DND-41 (cell line): ENCODE data around the gene CLTCL1.

Source experiments
- ATAC-seq: fragments of 200-7000 bp; cut with Tn5 transposase; 3 replicates; pipeline ENCODE4 v1.9.1; 2021; ENCODE audit warnings: low read depth; ENCODE audit not compliant: insufficient read depth
- DNase-seq: peaks from one replicate; pipeline ENCODE4 v3.0.0-alpha.2; 2020
- H2AFZ ChIP-seq: 2 replicates; pipeline ENCODE4 v1.6.0; 2012; ENCODE audit warnings: low read depth, low read length
- H3K27ac ChIP-seq: 2 replicates; pipeline ENCODE4 v1.5.1; 2012; ENCODE audit warnings: low read length, inconsistent platforms
- H3K27me3 ChIP-seq: fragments of 200-600 bp; sonication (generic); 2 replicates; pipeline ENCODE4 v1.6.0; 2012; ENCODE audit warnings: low read length, mild to moderate bottlenecking, inconsistent platforms; ENCODE audit not compliant: insufficient read depth, poor library complexity
- H3K36me3 ChIP-seq: 2 replicates; pipeline ENCODE4 v1.5.1; 2012; ENCODE audit warnings: low read length, inconsistent platforms; ENCODE audit not compliant: insufficient read depth
- H3K4me1 ChIP-seq: 2 replicates; pipeline ENCODE4 v1.5.1; 2012; ENCODE audit warnings: mild to moderate bottlenecking, low read length; ENCODE audit not compliant: insufficient read depth
- H3K4me2 ChIP-seq: 2 replicates; pipeline ENCODE4 v1.6.0; 2012; ENCODE audit warnings: mild to moderate bottlenecking, moderate library complexity, low read length, inconsistent platforms; ENCODE audit not compliant: insufficient read depth
- H3K4me3 ChIP-seq, 2 experiments: fragments of 200-600 bp in 1 of 2; shearing (Covaris generic) in 1 of 2; 2 replicates each; pipeline ENCODE4 v1.5.1; 2012 to 2016; ENCODE audit warnings: inconsistent platforms in 2 of 2, low read length in 2 of 2, mild to moderate bottlenecking in 2 of 2, low read depth in 1 of 2, moderate library complexity in 1 of 2
- H3K79me2 ChIP-seq: 2 replicates; pipeline ENCODE4 v1.6.0; 2012; ENCODE audit warnings: low read length, inconsistent platforms; ENCODE audit not compliant: insufficient read depth
- H3K9ac ChIP-seq: 2 replicates; pipeline ENCODE4 v1.6.0; 2012; ENCODE audit warnings: low read depth, mild to moderate bottlenecking, inconsistent platforms, low read length, moderate library complexity
- H3K9me3 ChIP-seq: 2 replicates; pipeline ENCODE4 v1.5.1; 2012; ENCODE audit warnings: low read length, moderate library complexity, mild to moderate bottlenecking, inconsistent platforms; ENCODE audit not compliant: insufficient read depth, severe bottlenecking
- H4K20me1 ChIP-seq: 2 replicates; pipeline ENCODE4 v1.6.0; 2012; ENCODE audit warnings: low read length; ENCODE audit not compliant: insufficient read depth
- CTCF ChIP-seq: IDR thresholded peaks from 2 replicates; pipeline ENCODE4 v1.5.1; 2012; ENCODE audit warnings: borderline replicate concordance, low read length, moderate library complexity, mild to moderate bottlenecking; ENCODE audit not compliant: poor library complexity, severe bottlenecking; ENCODE audit errors: extremely low read depth
- EZH2 ChIP-seq: IDR thresholded peaks from 3 replicates; pipeline ENCODE4 v1.6.1; 2012; ENCODE audit warnings: borderline replicate concordance, low read depth, mild to moderate bottlenecking, moderate library complexity, low read length, inconsistent platforms; ENCODE audit not compliant: severe bottlenecking

CLTCL1 gene

GRCh38 chr22:19194766-19195536, 96.6 kb downstream of the CLTCL1 start:
- no peaks in the 10 kb centered on the region for H3K9me3 ChIP-seq
- no peaks in the 10 kb centered on the region for H3K27me3 ChIP-seq
- H3K4me3 ChIP-seq = no peak overlapping the region
- no peak overlapping the region for H2AFZ ChIP-seq
- no peaks in the 10 kb centered on the region for H4K20me1 ChIP-seq
- ATAC-seq (no peak), DNase-seq (no peak)
- H3K4me1 ChIP-seq = no peaks in the 10 kb centered on the region
- H3K79me2 ChIP-seq = no peaks in the 10 kb centered on the region
- TF ChIP-seq EZH2 = no peak
- no peak for TF ChIP-seq CTCF
- H3K27ac ChIP-seq = no peak overlapping the region
- H3K36me3 ChIP-seq = no peaks in the 10 kb centered on the region
- no peak overlapping the region for H3K4me2 ChIP-seq
- no peak overlapping the region for H3K9ac ChIP-seq

- H2AFZ ChIP-seq = no peak overlapping the region
- H3K9me3 ChIP-seq = no peaks in the 10 kb centered on the region
- H3K4me3 ChIP-seq = no peak overlapping the region
- no peak for TF ChIP-seq CTCF
- TF ChIP-seq EZH2 = no peak
- DNase-seq (no peak), ATAC-seq (no peak)
- no peak overlapping the region for H3K27ac ChIP-seq
- H3K79me2 ChIP-seq = no peaks in the 10 kb centered on the region
- no peaks in the 10 kb centered on the region for H3K36me3 ChIP-seq
- no peaks in the 10 kb centered on the region for H3K4me1 ChIP-seq
- H3K9ac ChIP-seq = no peak overlapping the region
- H3K27me3 ChIP-seq = no peaks in the 10 kb centered on the region
- H4K20me1 ChIP-seq = no peaks in the 10 kb centered on the region
- H3K4me2 ChIP-seq = no peak overlapping the region
These were observed 97.6 kb downstream of the CLTCL1 start for GRCh38 chr22:19193879-19194278.

GRCh38 chr22:19187716-19188563, 103.6 kb downstream of the CLTCL1 start:
- no peaks in the 10 kb centered on the region for H4K20me1 ChIP-seq
- H3K36me3 ChIP-seq = 0 out of 2 replicates have a peak, but pooled peaks cover 2% of the 10 kb centered on the region
- no peaks in the 10 kb centered on the region for H3K79me2 ChIP-seq
- TF ChIP-seq EZH2 = no peak
- TF ChIP-seq CTCF = no peak
- ATAC-seq (no peak), DNase-seq (no peak)
- no peak overlapping the region for H3K27ac ChIP-seq
- no peaks in the 10 kb centered on the region for H3K4me1 ChIP-seq
- no peaks in the 10 kb centered on the region for H3K27me3 ChIP-seq
- no peak overlapping the region for H2AFZ ChIP-seq
- no peak overlapping the region for H3K4me2 ChIP-seq
- H3K9me3 ChIP-seq = no peaks in the 10 kb centered on the region
- H3K4me3 ChIP-seq = no peak overlapping the region
- H3K9ac ChIP-seq = no peak overlapping the region
